ENCODE measurements around the gene SNAPC3. TPM values are rescaled to one million over a fixed set of nuclear protein-coding genes. Genes with fewer than 3 reads are reported as not detected.

SNAPC3 gene
- total and polyA plus RNA-seq, 11 donors: 12.5 to 41.1 (median 30.3) TPM

DNA sequence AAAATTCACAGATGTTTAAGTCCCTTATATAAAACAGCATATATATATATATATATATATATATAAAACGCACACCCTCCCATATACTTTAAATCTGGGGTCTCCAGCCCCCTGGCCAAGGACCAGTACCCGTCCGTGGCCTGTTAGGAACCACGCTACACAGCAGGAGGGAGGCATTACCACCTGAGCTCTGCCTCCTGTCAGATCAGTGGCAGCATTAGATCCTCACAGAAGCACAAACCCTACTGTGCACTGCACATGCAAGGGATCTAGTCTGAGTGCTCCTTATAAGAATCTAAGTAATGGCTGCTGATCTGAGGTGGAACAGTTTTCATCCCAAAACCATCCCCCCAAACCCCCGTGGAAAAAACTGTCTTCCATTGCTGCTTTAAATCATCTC lies 79.1 kb downstream of the SNAPC3 start:
- Histone ChIP-seq H3K4me1 (no peaks in the 10 kb centered on the region), H3K4me3 (no peak overlapping the region), H3K27ac (no peak overlapping the region), H3K9me3 (no peaks in the 10 kb centered on the region), H3K27me3 (no peaks in the 10 kb centered on the region), H3K36me3 (peaks cover 0 to 78% (median 31%) of the 10 kb centered on the region in 9 donors)
- ATAC-seq: no peak
- DNase-seq: no peak
- no peak for TF ChIP-seq POLR2A (IDR thresholded peaks at IDR 0.05)
- TF ChIP-seq, protein P1, sequence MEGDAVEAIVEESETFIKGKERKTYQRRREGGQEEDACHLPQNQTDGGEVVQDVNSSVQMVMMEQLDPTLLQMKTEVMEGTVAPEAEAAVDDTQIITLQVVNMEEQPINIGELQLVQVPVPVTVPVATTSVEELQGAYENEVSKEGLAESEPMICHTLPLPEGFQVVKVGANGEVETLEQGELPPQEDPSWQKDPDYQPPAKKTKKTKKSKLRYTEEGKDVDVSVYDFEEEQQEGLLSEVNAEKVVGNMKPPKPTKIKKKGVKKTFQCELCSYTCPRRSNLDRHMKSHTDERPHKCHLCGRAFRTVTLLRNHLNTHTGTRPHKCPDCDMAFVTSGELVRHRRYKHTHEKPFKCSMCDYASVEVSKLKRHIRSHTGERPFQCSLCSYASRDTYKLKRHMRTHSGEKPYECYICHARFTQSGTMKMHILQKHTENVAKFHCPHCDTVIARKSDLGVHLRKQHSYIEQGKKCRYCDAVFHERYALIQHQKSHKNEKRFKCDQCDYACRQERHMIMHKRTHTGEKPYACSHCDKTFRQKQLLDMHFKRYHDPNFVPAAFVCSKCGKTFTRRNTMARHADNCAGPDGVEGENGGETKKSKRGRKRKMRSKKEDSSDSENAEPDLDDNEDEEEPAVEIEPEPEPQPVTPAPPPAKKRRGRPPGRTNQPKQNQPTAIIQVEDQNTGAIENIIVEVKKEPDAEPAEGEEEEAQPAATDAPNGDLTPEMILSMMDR (IDR thresholded peaks at IDR 0.05): no peak
- WGBS, 4 donors: 89 to 97% (median 92%) methylated on average over 5 of the region's 5 CpGs
- intact Hi-C loops (cut with DNase I): loop anchor here in 1 of 10 donors (10.0 kb wide), 2 partner anchors 53 to 103 kb away; partner anchors contain the start of gene CCDC171

- H3K27me3 ChIP-seq: no peaks in the 10 kb centered on the region
- WGBS, 4 donors: 89 to 94% (median 92%) methylated on average over 3 of the region's 3 CpGs
- H3K4me1 ChIP-seq: peaks cover 0 to 24% (median 11%) of the 10 kb centered on the region in 12 donors
- intact Hi-C loops (cut with DNase I): loop anchor here in 1 of 10 donors (10.0 kb wide), 2 partner anchors 49 to 99 kb away; partner anchors contain the start of gene CCDC171
- peaks cover 0 to 69% (median 41%) of the 10 kb centered on the region in 9 donors for H3K36me3 ChIP-seq
- no peaks in the 10 kb centered on the region for H3K9me3 ChIP-seq
- DNase-seq: no peak
- no peak overlapping the region for H3K27ac ChIP-seq
- H3K4me3 ChIP-seq: no peak overlapping the region
- ATAC-seq: no peak
- TF ChIP-seq POLR2A (IDR thresholded peaks at IDR 0.05): no peak
- TF ChIP-seq, protein P1 (IDR thresholded peaks at IDR 0.05): no peak
These were observed 83.2 kb downstream of the SNAPC3 start for GRCh38 chr9:15505921-15506320.

DNA sequence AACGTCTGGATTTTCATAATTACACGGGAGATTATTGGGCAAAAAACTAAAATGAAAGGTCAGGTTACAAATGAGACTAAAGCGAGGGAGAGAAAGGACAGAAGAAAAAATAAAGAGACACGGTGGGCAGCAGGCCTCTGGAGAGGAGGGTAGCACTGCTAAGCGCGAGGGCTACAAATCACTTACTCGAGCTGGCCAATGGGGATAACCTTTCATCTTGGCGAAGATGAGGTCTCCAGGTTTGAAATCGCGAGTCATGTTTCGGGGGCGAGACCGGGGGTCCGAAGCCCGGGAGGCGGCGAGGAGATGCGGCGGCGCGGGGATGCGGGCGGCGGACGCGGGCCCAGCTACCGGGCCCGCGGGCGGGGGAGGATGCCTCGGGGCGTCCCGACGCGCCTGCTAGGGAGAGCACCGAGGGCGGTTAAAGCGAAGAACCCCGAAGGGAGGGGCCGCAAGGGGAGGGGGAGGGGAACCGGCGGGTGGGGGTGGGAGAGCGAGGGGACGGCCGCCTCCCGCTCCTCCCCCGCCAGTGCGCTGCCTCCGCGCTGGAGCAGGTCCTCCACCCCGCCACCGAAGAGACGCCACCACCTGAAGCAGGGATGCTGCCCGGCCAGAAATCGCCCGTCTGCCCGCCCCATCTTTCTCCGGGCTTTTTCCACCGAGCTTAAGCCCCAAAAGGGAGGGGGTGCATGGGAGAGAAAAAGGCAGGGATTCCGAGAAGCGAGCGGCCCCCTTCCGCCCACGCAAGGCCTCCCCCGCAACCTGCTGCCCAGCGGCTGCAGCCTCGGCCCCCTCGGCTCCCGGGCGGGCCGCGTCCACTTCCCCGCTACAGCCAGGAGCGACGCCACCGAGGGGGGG lies 87.5 kb downstream of the SNAPC3 start:
- Histone ChIP-seq H3K4me3 (peak overlapping the region; percentile 80 to 99 (median 92)), H3K27me3 (no peaks in the 10 kb centered on the region), H3K36me3 (peaks cover 0 to 36% (median 27%) of the 10 kb centered on the region in 9 donors), H3K4me1 (peaks cover 0 to 33% (median 18%) of the 10 kb centered on the region in 12 donors), H3K27ac (peak overlapping the region; percentile 81 to 98 (median 92)), H3K9me3 (no peaks in the 10 kb centered on the region)
- ATAC-seq: peak; percentile 16 to 85 (median 65)
- TF ChIP-seq, protein P1 (IDR thresholded peaks at IDR 0.05): no peak
- TF ChIP-seq POLR2A (IDR thresholded peaks at IDR 0.05): no peak
- peak; percentile 35 to 68 (median 45) for DNase-seq
- intact Hi-C loops (cut with DNase I): loop anchor here in 7 of 10 donors (1.0 to 10.0 kb wide), 6 partner anchors 41 to 95 kb away; partner anchors contain the start of genes CCDC171 (in 5 of the 7) and SNAPC3 (in 1 of the 7)
- 1 to 2% (median 2%) methylated on average over 45 to 76 of the region's 76 CpGs for WGBS, 4 donors

Data from heart left ventricle (tissue), 16 donors.